ENCODE measurements around the gene SERHL2.
"Not testable (repeated sequence)": the region's sequence is repeated elsewhere in the genome, so short reads cannot be mapped to it uniquely, and the experiment has no call there.

GRCh38 chr22:42529435-42529834 is 24.3 kb upstream of the SERHL2 start:
- not testable (repeated sequence) for TF ChIP-seq CTCF (IDR thresholded peaks at IDR 0.05; ENCODE audit: insufficient read depth, low read length, poor library complexity, severe bottlenecking); EZH2phosphoT487 (conservative IDR thresholded peaks at IDR 0.05; ENCODE audit: low read length)

Measured in SU-DHL-6 (cell line).